SK-N-MC (cell line): ENCODE measurements around the gene PAXX.

Source experiments
- DNase-seq: peaks from one replicate; pipeline ENCODE4 v3.0.0-alpha.2; 2011; ENCODE audit warnings: low read depth, low spot score
- H3K27ac ChIP-seq: fragments of 200-600 bp; sonication (generic); 2 replicates; pipeline ENCODE4 v1.5.1; 2016; ENCODE audit warnings: mixed run types
- H3K36me3 ChIP-seq: fragments of 200-600 bp; sonication (generic); 2 replicates; pipeline ENCODE4 v1.6.1; 2017; ENCODE audit warnings: antibody characterized with exemption, low read length, mixed read lengths; ENCODE audit not compliant: insufficient read depth
- H3K4me3 ChIP-seq: fragments of 200-600 bp; sonication (generic); 2 replicates; pipeline ENCODE4 v1.5.1; 2016
- H3K9ac ChIP-seq: fragments of 200-600 bp; sonication (generic); 2 replicates; pipeline ENCODE4 v1.8.0; 2017; ENCODE audit warnings: mixed run types, mixed read lengths; ENCODE audit not compliant: insufficient read length
- H3K9me3 ChIP-seq: fragments of 200-600 bp; sonication (generic); 2 replicates; pipeline ENCODE4 v1.6.1; 2017; ENCODE audit warnings: low read depth, mild to moderate bottlenecking, antibody characterized with exemption, low read length, moderate library complexity, mixed read lengths
- EZH2 ChIP-seq: fragments of 200-600 bp; sonication (generic); IDR thresholded peaks from one replicate; pipeline ENCODE4 v1.6.1; 2017; ENCODE audit warnings: antibody characterized with exemption
- FOXP2 ChIP-seq: optimal IDR thresholded peaks from 2 replicates; pipeline ENCODE3; 2011; ENCODE audit warnings: mild to moderate bottlenecking, moderate library complexity; ENCODE audit not compliant: insufficient read depth; ENCODE audit errors: extremely low read length, control extremely low read depth
- POLR2AphosphoS5 ChIP-seq: IDR thresholded peaks from 2 replicates; pipeline ENCODE4 v1.6.1; 2012; ENCODE audit warnings: mild to moderate bottlenecking, low read depth, low read length, borderline replicate concordance

PAXX gene

GRCh38 chr9:136970361-136970760 is 21.9 kb upstream of the PAXX start:
- Histone ChIP-seq H3K4me3 (no peak overlapping the region), H3K9me3 (no peaks in the 10 kb centered on the region), H3K9ac (no peak overlapping the region), H3K27ac (no peak overlapping the region), H3K36me3 (no peaks in the 10 kb centered on the region)
- DNase-seq = no peak
- no peak for TF ChIP-seq POLR2AphosphoS5
- no peak for TF ChIP-seq EZH2

GRCh38 chr9:136971746-136972145 is 20.5 kb upstream of the PAXX start:
- no peaks in the 10 kb centered on the region for H3K36me3 ChIP-seq
- DNase-seq = no peak
- H3K9ac ChIP-seq = no peak overlapping the region
- TF ChIP-seq FOXP2 (no peak), POLR2AphosphoS5 (no peak), EZH2 (no peak)
- no peak overlapping the region for H3K27ac ChIP-seq
- H3K9me3 ChIP-seq = no peaks in the 10 kb centered on the region
- H3K4me3 ChIP-seq = no peak overlapping the region

GRCh38 chr9:136972335-136972734 is 19.9 kb upstream of the PAXX start:
- Histone ChIP-seq H3K9ac (no peak overlapping the region), H3K4me3 (no peak overlapping the region), H3K9me3 (no peaks in the 10 kb centered on the region), H3K36me3 (no peaks in the 10 kb centered on the region), H3K27ac (no peak overlapping the region)
- no peak for DNase-seq
- no peak for TF ChIP-seq EZH2
- TF ChIP-seq FOXP2 = no peak
- TF ChIP-seq POLR2AphosphoS5 = no peak

GRCh38 chr9:136972743-136973142 is 19.5 kb upstream of the PAXX start:
- H3K27ac ChIP-seq = no peak overlapping the region
- no peak overlapping the region for H3K9ac ChIP-seq
- no peaks in the 10 kb centered on the region for H3K36me3 ChIP-seq
- no peak for DNase-seq
- TF ChIP-seq POLR2AphosphoS5 (no peak), FOXP2 (no peak), EZH2 (no peak)
- H3K4me3 ChIP-seq = no peak overlapping the region
- H3K9me3 ChIP-seq = no peaks in the 10 kb centered on the region

- Histone ChIP-seq H3K27ac (no peak overlapping the region), H3K36me3 (no peaks in the 10 kb centered on the region), H3K4me3 (no peak overlapping the region), H3K9me3 (no peaks in the 10 kb centered on the region), H3K9ac (no peak overlapping the region)
- TF ChIP-seq POLR2AphosphoS5 = no peak
- TF ChIP-seq EZH2 = no peak
- no peak for TF ChIP-seq FOXP2
- no peak for DNase-seq
Measured at GRCh38 chr9:136973618-136974617, 18.3 kb upstream of the PAXX start.

- no peaks in the 10 kb centered on the region for H3K9me3 ChIP-seq
- TF ChIP-seq EZH2 (no peak), FOXP2 (no peak), POLR2AphosphoS5 (no peak)
- no peak overlapping the region for H3K9ac ChIP-seq
- no peak overlapping the region for H3K4me3 ChIP-seq
- H3K36me3 ChIP-seq = no peaks in the 10 kb centered on the region
- H3K27ac ChIP-seq = no peak overlapping the region
- no peak for DNase-seq
Measured at GRCh38 chr9:136974817-136975535, 17.2 kb upstream of the PAXX start.

GRCh38 chr9:136975644-136976043 is 16.6 kb upstream of the PAXX start:
- Histone ChIP-seq H3K9ac (no peak overlapping the region), H3K36me3 (no peaks in the 10 kb centered on the region), H3K9me3 (no peaks in the 10 kb centered on the region), H3K27ac (no peak overlapping the region), H3K4me3 (no peak overlapping the region)
- TF ChIP-seq POLR2AphosphoS5 = no peak
- no peak for TF ChIP-seq EZH2
- TF ChIP-seq FOXP2 = no peak
- no peak for DNase-seq

GRCh38 chr9:136977223-136977622 is 15.0 kb upstream of the PAXX start, which contains the start of gene PTGDS:
PTGDS (plus strand) TSS chr9:136977504; CDS start chr9:136977579, 75 bp downstream.
- H3K36me3 ChIP-seq = no peaks in the 10 kb centered on the region
- no peak within 1 kb of the TSS for H3K27ac ChIP-seq
- peak within 1 kb of the TSS; percentile 26 for H3K9ac ChIP-seq
- DNase-seq = no peak
- TF ChIP-seq FOXP2 (no peak), POLR2AphosphoS5 (no peak), EZH2 (no peak)
- peak within 1 kb of the TSS; percentile 83 for H3K4me3 ChIP-seq
- H3K9me3 ChIP-seq = no peaks in the 10 kb centered on the region
